ENCODE results near the gene WSB2.

The WSB2 gene

GRCh38 chr12:118061873-118062843 is 1.2 kb upstream of the WSB2 start:
- no peak for TF ChIP-seq CTCF (IDR thresholded peaks at IDR 0.05)
- H3K27ac ChIP-seq, result peak overlapping the region; percentile 99
- peak; percentile 50 to 78 for DNase-seq
- H3K4me3 ChIP-seq, result peak overlapping the region; percentile 85 to 96
- no peaks in the 10 kb centered on the region for H3K27me3 ChIP-seq
- H3K9me3 ChIP-seq, result no peaks in the 10 kb centered on the region
- peaks cover 0 to 28% (median 14%) of the 10 kb centered on the region in 4 donors for H3K4me1 ChIP-seq
- no peaks in the 10 kb centered on the region for H3K36me3 ChIP-seq
- intact Hi-C loops (cut with DNase I; ENCODE audit: low total_unique reads), result no loop called here

GRCh38 chr12:118060301-118061010 is 523 bp downstream of the WSB2 start:
- intact Hi-C loops (cut with DNase I; ENCODE audit: low total_unique reads), result no loop called here
- Histone ChIP-seq H3K27me3 (no peaks in the 10 kb centered on the region), H3K9me3 (no peaks in the 10 kb centered on the region), H3K27ac (peak overlapping the region; percentile 99), H3K4me1 (peaks cover 0 to 45% (median 21%) of the 10 kb centered on the region in 4 donors), H3K4me3 (peak overlapping the region; percentile 85 to 96), H3K36me3 (no peaks in the 10 kb centered on the region)
- TF ChIP-seq CTCF (IDR thresholded peaks at IDR 0.05), result no peak
- DNase-seq, result peak; percentile 30 to 73

GRCh38 chr12:118059341-118060191 is 1.4 kb downstream of the WSB2 start:
- intact Hi-C loops (cut with DNase I; ENCODE audit: low total_unique reads), result loop anchor here (10.0 kb wide), 1 partner anchor 75 kb away; the partner anchor contains the start of gene PEBP1

GRCh38 chr12:118058881-118059280 is 2.1 kb downstream of the WSB2 start:
- no peak overlapping the region for H3K4me3 ChIP-seq
- no peak for TF ChIP-seq CTCF (IDR thresholded peaks at IDR 0.05)
- H3K27ac ChIP-seq, result peak overlapping the region; percentile 99
- no peaks in the 10 kb centered on the region for H3K9me3 ChIP-seq
- no peaks in the 10 kb centered on the region for H3K36me3 ChIP-seq
- no peak for DNase-seq
- H3K27me3 ChIP-seq, result no peaks in the 10 kb centered on the region
- intact Hi-C loops (cut with DNase I; ENCODE audit: low total_unique reads), result loop anchor here (10.0 kb wide), 1 partner anchor 76 kb away; the partner anchor contains the start of gene PEBP1
- H3K4me1 ChIP-seq, result peaks cover 0 to 61% (median 21%) of the 10 kb centered on the region in 4 donors

More at GRCh38 chr12:118059341-118060191, 1.4 kb downstream of the WSB2 start:
- peak overlapping the region; percentile 99 for H3K27ac ChIP-seq
- H3K9me3 ChIP-seq, result no peaks in the 10 kb centered on the region
- TF ChIP-seq CTCF (IDR thresholded peaks at IDR 0.05), result no peak
- no peaks in the 10 kb centered on the region for H3K27me3 ChIP-seq
- H3K4me3 ChIP-seq, result peak overlapping the region; percentile 85 to 96
- H3K36me3 ChIP-seq, result no peaks in the 10 kb centered on the region
- H3K4me1 ChIP-seq, result peaks cover 0 to 54% (median 21%) of the 10 kb centered on the region in 4 donors
- DNase-seq, result no peak

- intact Hi-C loops (cut with DNase I; ENCODE audit: low total_unique reads), result loop anchor here (10.0 kb wide), 1 partner anchor 77 kb away; the partner anchor contains the start of gene PEBP1
- no peaks in the 10 kb centered on the region for H3K9me3 ChIP-seq
- H3K27me3 ChIP-seq, result no peaks in the 10 kb centered on the region
- peaks cover 0 to 64% (median 27%) of the 10 kb centered on the region in 4 donors for H3K4me1 ChIP-seq
- no peak for TF ChIP-seq CTCF (IDR thresholded peaks at IDR 0.05)
- DNase-seq, result no peak
- H3K36me3 ChIP-seq, result no peaks in the 10 kb centered on the region
- no peak overlapping the region for H3K4me3 ChIP-seq
- no peak overlapping the region for H3K27ac ChIP-seq
Measured at GRCh38 chr12:118058227-118058626, 2.8 kb downstream of the WSB2 start.
